Middle frontal gyrus (tissue), 1 donor: Measurements from ENCODE around the gene SLC1A3.
"Not testable (repeated sequence)": the region's sequence is repeated elsewhere in the genome, so short reads cannot be mapped to it uniquely, and the experiment has no call there.

ENCODE experiments used
- DNase-seq: peaks from one replicate; pipeline ENCODE4 v3.0.0-alpha.2; 2015; ENCODE audit warnings: low spot score; ENCODE audit errors: extremely low spot score

SLC1A3 gene

GRCh38 chr5:36630201-36631145 is 24.1 kb downstream of the SLC1A3 start:
- no peak for DNase-seq

- DNase-seq = no peak
Observed at GRCh38 chr5:36631154-36631553, 24.7 kb downstream of the SLC1A3 start.

- no peak for DNase-seq
Observed at GRCh38 chr5:36631620-36632362, 25.4 kb downstream of the SLC1A3 start.

- no peak for DNase-seq
Observed at GRCh38 chr5:36632363-36632664, 25.9 kb downstream of the SLC1A3 start.

- DNase-seq = no peak
Observed at GRCh38 chr5:36635721-36636390, 29.4 kb downstream of the SLC1A3 start.

- DNase-seq = no peak
Observed at GRCh38 chr5:36637101-36637500, 30.7 kb downstream of the SLC1A3 start.

GRCh38 chr5:36637516-36637915 is 31.1 kb downstream of the SLC1A3 start:
- no peak for DNase-seq

- DNase-seq = no peak
Observed at GRCh38 chr5:36638056-36638455, 31.6 kb downstream of the SLC1A3 start.

- DNase-seq = no peak
Observed at GRCh38 chr5:36640949-36641348, 34.5 kb downstream of the SLC1A3 start.

- DNase-seq = no peak
Observed at GRCh38 chr5:36641431-36641830, 35.0 kb downstream of the SLC1A3 start.

- no peak for DNase-seq
Observed at GRCh38 chr5:36642089-36642488, 35.7 kb downstream of the SLC1A3 start.

GRCh38 chr5:36643162-36643561 is 36.8 kb downstream of the SLC1A3 start:
- DNase-seq = no peak

- not testable (repeated sequence) for DNase-seq
Observed at GRCh38 chr5:36643841-36644240, 37.4 kb downstream of the SLC1A3 start.

- no peak for DNase-seq
Observed at GRCh38 chr5:36644727-36645126, 38.3 kb downstream of the SLC1A3 start.

- no peak for DNase-seq
Observed at GRCh38 chr5:36646100-36646499, 39.7 kb downstream of the SLC1A3 start.

GRCh38 chr5:36646507-36647023 is 40.2 kb downstream of the SLC1A3 start:
- no peak for DNase-seq

GRCh38 chr5:36647046-36647445 is 40.6 kb downstream of the SLC1A3 start:
- no peak for DNase-seq

- DNase-seq = no peak
Observed at GRCh38 chr5:36648426-36648825, 42.0 kb downstream of the SLC1A3 start.

GRCh38 chr5:36651761-36652685 is 45.6 kb downstream of the SLC1A3 start:
- DNase-seq = no peak

GRCh38 chr5:36653044-36653705 is 46.8 kb downstream of the SLC1A3 start:
- no peak for DNase-seq
